Karpas-422 (cell line): ENCODE data around the gene TNFAIP1. TPM values are rescaled to one million over a fixed set of nuclear protein-coding genes. Genes with fewer than 3 reads are reported as not detected.

Experiments
- DNase-seq: peaks from one replicate; pipeline ENCODE4 v3.0.0-alpha.2; 2015
- H2AFZ ChIP-seq: fragments of 200-600 bp; sonication (generic); 2 replicates; pipeline ENCODE4 v1.6.1; 2014; ENCODE audit warnings: antibody characterized with exemption, low read length, mixed read lengths
- H3K27ac ChIP-seq: fragments of 200-600 bp; sonication (generic); 2 replicates; pipeline ENCODE4 v1.5.1; 2014; ENCODE audit warnings: mild to moderate bottlenecking, low read length, moderate library complexity
- H3K27me3 ChIP-seq: fragments of 200-600 bp; sonication (generic); 2 replicates; pipeline ENCODE4 v1.6.1; 2014; ENCODE audit warnings: low read length, mixed read lengths
- H3K36me3 ChIP-seq: fragments of 200-600 bp; sonication (generic); 2 replicates; pipeline ENCODE4 v1.6.1; 2014; ENCODE audit warnings: low read length, mixed read lengths; ENCODE audit not compliant: insufficient read depth
- H3K4me1 ChIP-seq: fragments of 200-600 bp; sonication (generic); 2 replicates; pipeline ENCODE4 v1.6.1; 2014; ENCODE audit warnings: mild to moderate bottlenecking, low read length, mixed read lengths
- H3K4me2 ChIP-seq: fragments of 200-600 bp; sonication (generic); 2 replicates; pipeline ENCODE4 v1.6.1; 2014; ENCODE audit warnings: low read length, low read depth, mild to moderate bottlenecking; ENCODE audit not compliant: poor library complexity, severe bottlenecking
- H3K4me3 ChIP-seq: fragments of 200-600 bp; sonication (generic); 2 replicates; pipeline ENCODE4 v1.5.1; 2014; ENCODE audit warnings: mild to moderate bottlenecking, antibody characterized with exemption, low read length, mixed read lengths
- H3K79me2 ChIP-seq: fragments of 200-600 bp; sonication (generic); 2 replicates; pipeline ENCODE4 v1.6.1; 2014; ENCODE audit warnings: mild to moderate bottlenecking, low read length, mixed read lengths
- H3K9ac ChIP-seq: fragments of 200-600 bp; sonication (generic); 2 replicates; pipeline ENCODE4 v1.6.0; 2014; ENCODE audit warnings: low read length
- H3K9me2 ChIP-seq: fragments of 200-600 bp; sonication (generic), shearing (Covaris generic); replicated peaks from 2 replicates; pipeline ENCODE4 v1.6.0; 2014; ENCODE audit warnings: mild to moderate bottlenecking, low read length, moderate library complexity; ENCODE audit not compliant: insufficient read depth
- H3K9me3 ChIP-seq: fragments of 300-700, 200-600 bp; sonication (generic); 2 replicates; pipeline ENCODE4 v1.6.1; 2014; ENCODE audit warnings: low read length, mixed read lengths
- H4K20me1 ChIP-seq: fragments of 200-600 bp; sonication (generic); 2 replicates; pipeline ENCODE4 v1.6.1; 2014; ENCODE audit warnings: mild to moderate bottlenecking, antibody characterized with exemption, low read length, low read depth; ENCODE audit not compliant: insufficient read depth
- total RNA-seq: library from RNA; depleted of rRNA; stranded (reverse); fragments of >200 nt; shearing (Covaris generic); gene quantifications from 2 replicates; pipeline ENCODE4 v1.2.3, GENCODE V29; 2014; ENCODE audit warnings: low replicate concordance

TNFAIP1 gene
- total RNA-seq, 1 experiment from 2014 or later = 8.5 TPM

- Histone ChIP-seq H3K9ac (no peak overlapping the region), H3K9me2 (no peaks in the 10 kb centered on the region), H4K20me1 (no peaks in the 10 kb centered on the region), H3K4me1 (peaks cover 16% of the 10 kb centered on the region), H3K9me3 (no peaks in the 10 kb centered on the region), H3K27ac (no peak overlapping the region), H2AFZ (no peak overlapping the region), H3K4me2 (no peak overlapping the region), H3K4me3 (no peak overlapping the region), H3K27me3 (no peaks in the 10 kb centered on the region), H3K36me3 (no peaks in the 10 kb centered on the region), H3K79me2 (no peaks in the 10 kb centered on the region)
- DNase-seq = no peak
Observed at GRCh38 chr17:28298449-28298848, 37.1 kb upstream of the TNFAIP1 start.

DNA sequence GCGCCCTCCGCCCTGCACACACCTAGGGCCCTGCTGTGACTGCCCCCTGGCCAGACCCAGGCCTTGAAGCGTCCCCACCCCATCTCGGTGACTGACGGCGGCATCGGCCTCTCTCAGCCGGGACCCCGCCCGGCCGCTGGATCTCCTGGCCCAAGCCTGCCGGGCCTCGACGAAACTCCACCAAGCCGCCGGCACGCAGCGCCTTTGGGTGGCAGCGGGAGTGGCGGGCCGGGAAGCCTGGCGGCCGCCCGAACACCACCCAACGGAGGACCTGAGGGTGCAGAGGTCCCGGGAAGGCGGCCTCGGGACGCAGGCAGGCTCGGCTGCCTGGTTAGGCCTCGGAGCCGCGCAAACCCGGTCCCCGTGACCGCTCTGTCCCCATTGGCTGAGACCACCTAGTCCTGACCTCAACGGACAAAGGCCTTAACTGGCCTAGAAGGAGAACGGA, 28.6 kb upstream of the TNFAIP1 start:
- Histone ChIP-seq H3K36me3 (no peaks in the 10 kb centered on the region), H4K20me1 (no peaks in the 10 kb centered on the region), H3K9me3 (no peaks in the 10 kb centered on the region), H3K27me3 (no peaks in the 10 kb centered on the region), H3K27ac (no peak overlapping the region), H3K79me2 (no peaks in the 10 kb centered on the region), H2AFZ (no peak overlapping the region), H3K9me2 (no peaks in the 10 kb centered on the region), H3K9ac (no peak overlapping the region), H3K4me2 (no peak overlapping the region), H3K4me3 (no peak overlapping the region), H3K4me1 (no peaks in the 10 kb centered on the region)
- no peak for DNase-seq

DNA sequence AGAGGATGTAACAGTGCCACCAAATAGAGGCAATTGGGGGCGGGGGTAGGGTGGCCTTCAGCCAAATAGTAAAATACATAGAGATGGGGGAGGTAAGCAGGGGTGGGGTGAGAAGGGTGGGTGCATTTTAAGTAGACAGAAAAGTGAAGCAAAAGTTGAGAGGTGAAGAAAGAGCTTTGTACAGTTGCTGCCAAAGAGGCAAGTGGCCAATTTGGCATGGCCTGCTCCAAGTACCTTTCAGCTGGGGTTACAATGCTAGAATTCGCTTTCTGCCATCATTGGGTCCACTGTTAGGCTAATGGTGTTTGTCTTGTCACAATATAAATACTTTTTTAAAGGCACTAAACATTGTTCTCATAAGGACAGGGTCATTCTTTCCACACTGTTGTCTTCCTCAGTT, 21.7 kb upstream of the TNFAIP1 start:
- Histone ChIP-seq H3K4me3 (no peak overlapping the region), H3K4me1 (peaks cover 9% of the 10 kb centered on the region), H4K20me1 (no peaks in the 10 kb centered on the region), H3K9me2 (no peaks in the 10 kb centered on the region), H3K9ac (no peak overlapping the region), H3K27ac (no peak overlapping the region), H3K79me2 (peaks cover 7% of the 10 kb centered on the region; the same call in 1 of the 2 replicates), H3K4me2 (no peak overlapping the region), H3K9me3 (no peaks in the 10 kb centered on the region), H3K27me3 (no peaks in the 10 kb centered on the region), H2AFZ (no peak overlapping the region), H3K36me3 (no peaks in the 10 kb centered on the region)
- no peak for DNase-seq

GRCh38 chr17:28315846-28316705, 19.5 kb upstream of the TNFAIP1 start:
- H3K27me3 ChIP-seq = no peaks in the 10 kb centered on the region
- no peaks in the 10 kb centered on the region for H4K20me1 ChIP-seq
- no peaks in the 10 kb centered on the region for H3K9me3 ChIP-seq
- no peaks in the 10 kb centered on the region for H3K9me2 ChIP-seq
- no peak overlapping the region for H2AFZ ChIP-seq
- H3K36me3 ChIP-seq = 0 out of 2 replicates have a peak, but pooled peaks cover 1% of the 10 kb centered on the region
- no peak overlapping the region for H3K9ac ChIP-seq
- H3K4me3 ChIP-seq = no peak overlapping the region
- no peak for DNase-seq
- H3K4me2 ChIP-seq = no peak overlapping the region
- H3K27ac ChIP-seq = no peak overlapping the region
- peaks cover 28% of the 10 kb centered on the region for H3K79me2 ChIP-seq
- H3K4me1 ChIP-seq = peaks cover 22% of the 10 kb centered on the region

DNA sequence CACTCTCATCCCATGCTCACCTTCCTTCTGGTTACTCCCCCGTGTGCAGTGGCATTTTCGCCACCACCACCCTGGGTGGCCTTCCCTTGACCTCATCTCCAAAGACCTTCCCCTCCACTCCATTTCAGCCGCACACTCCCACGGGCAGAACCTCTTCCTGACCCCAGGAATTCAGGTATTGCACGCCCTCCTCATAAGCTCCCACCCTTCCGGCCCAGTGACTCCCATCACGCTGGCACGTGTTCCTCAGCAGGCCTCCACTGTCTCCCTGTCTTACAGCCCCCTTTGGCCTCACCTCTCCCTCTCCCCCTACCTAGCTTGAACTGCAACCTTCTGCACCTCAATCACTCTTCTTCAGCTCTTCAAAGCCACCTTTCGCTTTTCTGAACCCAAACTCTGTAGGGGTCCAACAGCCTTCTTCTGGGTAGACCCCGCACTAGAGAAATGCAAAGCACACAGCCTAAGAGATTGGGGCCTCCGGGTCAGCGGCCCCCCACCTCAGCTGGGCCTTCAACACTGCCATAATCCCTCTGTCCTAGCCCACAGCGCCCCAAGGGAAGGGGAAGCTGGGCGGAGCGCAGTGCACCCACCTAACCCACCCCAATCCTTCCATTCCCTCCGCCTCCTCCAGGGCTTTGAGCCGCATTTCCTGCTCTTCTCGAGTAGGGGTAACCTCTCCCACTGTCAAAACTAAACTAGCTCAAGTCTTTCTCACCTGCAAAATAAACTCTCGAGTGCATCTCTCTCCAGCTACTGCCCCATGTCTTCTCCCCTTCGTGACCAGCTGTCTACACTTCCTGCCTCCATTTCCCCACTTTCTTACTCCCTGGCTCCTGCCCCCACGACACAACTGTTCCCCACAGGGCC, 18.2 kb upstream of the TNFAIP1 start:
- Histone ChIP-seq H3K4me3 (peak overlapping the region; percentile 85), H3K36me3 (peaks cover 3% of the 10 kb centered on the region; the same call in 1 of the 2 replicates), H3K9me2 (no peaks in the 10 kb centered on the region), H3K27ac (no peak overlapping the region), H3K4me1 (peaks cover 28% of the 10 kb centered on the region), H3K9me3 (no peaks in the 10 kb centered on the region), H3K9ac (peak overlapping the region; percentile 93), H3K27me3 (no peaks in the 10 kb centered on the region), H3K79me2 (peaks cover 41% of the 10 kb centered on the region), H2AFZ (peak overlapping the region; percentile 0; the same call in 1 of the 2 replicates), H4K20me1 (no peaks in the 10 kb centered on the region), H3K4me2 (peak overlapping the region; percentile 92)
- DNase-seq = no peak

DNA sequence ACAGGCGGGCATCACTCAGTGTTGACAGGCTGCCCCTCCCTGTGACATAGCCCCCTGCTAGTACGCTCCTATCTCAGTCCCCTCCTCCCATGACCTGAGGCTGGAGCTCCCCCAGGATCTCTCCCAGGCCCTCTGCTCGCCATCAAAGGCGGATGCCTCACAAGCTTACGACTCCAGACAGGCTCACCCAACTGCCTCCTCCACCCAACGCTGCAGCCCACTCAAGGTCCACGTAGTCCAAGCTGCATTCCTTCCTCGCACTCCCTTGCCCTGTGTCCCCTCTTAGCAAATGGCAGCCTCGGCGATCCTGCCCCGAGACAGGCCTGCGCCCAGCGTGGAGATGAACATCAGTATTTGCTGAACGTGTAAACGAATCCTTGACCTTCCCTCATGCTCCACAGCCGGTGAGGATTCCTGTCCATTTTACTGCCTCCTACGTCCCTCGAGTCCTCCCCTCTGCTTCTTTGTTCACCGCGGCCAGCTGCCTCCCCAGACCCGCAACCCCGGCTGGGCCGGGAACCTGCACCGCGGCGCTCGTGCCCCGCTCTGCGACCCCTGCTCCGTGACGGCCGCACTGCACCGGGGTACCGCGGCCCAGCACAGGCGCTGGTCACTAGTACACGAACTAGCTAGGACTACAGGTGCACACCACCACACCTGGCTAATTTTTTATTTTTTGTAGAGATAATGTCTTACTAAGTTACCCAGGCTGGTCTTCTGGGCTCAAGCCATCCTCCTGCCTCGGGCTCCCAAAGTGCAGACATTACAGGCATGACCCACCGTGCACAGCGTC, 17.4 kb upstream of the TNFAIP1 start:
- Histone ChIP-seq H3K9me3 (no peaks in the 10 kb centered on the region), H3K9me2 (no peaks in the 10 kb centered on the region), H3K36me3 (peaks cover 7% of the 10 kb centered on the region; the same call in 1 of the 2 replicates), H4K20me1 (no peaks in the 10 kb centered on the region), H3K4me1 (peaks cover 34% of the 10 kb centered on the region), H3K27me3 (no peaks in the 10 kb centered on the region), H2AFZ (peak overlapping the region; percentile 0; the same call in 1 of the 2 replicates), H3K4me3 (peak overlapping the region; percentile 85), H3K79me2 (peaks cover 49% of the 10 kb centered on the region), H3K27ac (peak overlapping the region; percentile 34; the same call in 1 of the 2 replicates), H3K4me2 (peak overlapping the region; percentile 92), H3K9ac (peak overlapping the region; percentile 93)
- DNase-seq = peak; percentile 72

- H3K4me2 ChIP-seq = peak within 1 kb of the TSS; percentile 92
- peaks cover 57% of the 10 kb centered on the region for H3K79me2 ChIP-seq
- no peaks in the 10 kb centered on the region for H3K9me3 ChIP-seq
- DNase-seq = peak; percentile 99
- peaks cover 7% of the 10 kb centered on the region; the same call in 1 of the 2 replicates for H3K36me3 ChIP-seq
- H2AFZ ChIP-seq = peak within 1 kb of the TSS; percentile 62; the same call in 1 of the 2 replicates
- peak within 1 kb of the TSS; percentile 93 for H3K9ac ChIP-seq
- H3K4me3 ChIP-seq = peak within 1 kb of the TSS; percentile 85
- H3K27ac ChIP-seq = peak within 1 kb of the TSS; percentile 51
- H4K20me1 ChIP-seq = no peaks in the 10 kb centered on the region
- no peaks in the 10 kb centered on the region for H3K27me3 ChIP-seq
- peaks cover 35% of the 10 kb centered on the region for H3K4me1 ChIP-seq
- no peaks in the 10 kb centered on the region for H3K9me2 ChIP-seq
Observed at GRCh38 chr17:28318759-28319597, 16.6 kb upstream of the TNFAIP1 start, which contains the start of gene TMEM97. Gene TMEM97 (plus strand): TSS chr17:28319200. CDS start chr17:28319240, 40 bp downstream.
